Uterus (tissue), 2 donors: ENCODE results near the gene SRP72.
"Not testable (repeated sequence)": the region's sequence is repeated elsewhere in the genome, so short reads cannot be mapped to it uniquely, and the experiment has no call there.

Experiments used
- CTCF ChIP-seq, 4 experiments: fragments of 200-600 bp in 2 of 4; fragments of 450-650 bp in 2 of 4; sonication (generic) in 2 of 4; IDR thresholded peaks; one replicate each; pipeline ENCODE4 v1.5.1; 2016 to 2019; ENCODE audit warnings: antibody characterized with exemption in 4 of 4, mild to moderate bottlenecking in 2 of 4, moderate library complexity in 1 of 4
- POLR2A ChIP-seq, 2 donors: fragments of 450-650 bp; IDR thresholded peaks; one replicate each; pipeline ENCODE4 v1.6.1; 2016; ENCODE audit warnings: antibody characterized with exemption in 2 of 2, mild to moderate bottlenecking in 1 of 2, moderate library complexity in 1 of 2

GRCh38 chr4:56466296-56466761 lies 1.1 kb upstream of the SRP72 start:
- TF ChIP-seq POLR2A, CTCF (IDR thresholded peaks at IDR 0.05): not testable (repeated sequence)
